ENCODE results near the gene SH3BP1.

The SH3BP1 gene

GRCh38 chr22:37674951-37675929 lies 35.8 kb downstream of the SH3BP1 start, which contains the start of gene LGALS1:
LGALS1 (plus strand) TSS chr22:37675636; CDS start chr22:37675703, 67 bp downstream.
- ChIA-PET CTCF (interaction anchor here (0.6 to 21.9 kb wide), 6 partner anchors 5 to 68 kb away, joined by 3 to 315 read pairs (median 156); partner anchors contain the start of genes LGALS1, NOL12, PDXP and SH3BP1), POLR2A (interaction anchor here (0.5 to 4.4 kb wide), 7 partner anchors 7 to 1413 kb away, joined by 3 to 39 read pairs (median 6); partner anchors contain the start of genes GGA1 and PDXP)
- peak; percentile 87 for DNase-seq (ENCODE audit: extremely low spot score)
- TF ChIP-seq, protein P1, sequence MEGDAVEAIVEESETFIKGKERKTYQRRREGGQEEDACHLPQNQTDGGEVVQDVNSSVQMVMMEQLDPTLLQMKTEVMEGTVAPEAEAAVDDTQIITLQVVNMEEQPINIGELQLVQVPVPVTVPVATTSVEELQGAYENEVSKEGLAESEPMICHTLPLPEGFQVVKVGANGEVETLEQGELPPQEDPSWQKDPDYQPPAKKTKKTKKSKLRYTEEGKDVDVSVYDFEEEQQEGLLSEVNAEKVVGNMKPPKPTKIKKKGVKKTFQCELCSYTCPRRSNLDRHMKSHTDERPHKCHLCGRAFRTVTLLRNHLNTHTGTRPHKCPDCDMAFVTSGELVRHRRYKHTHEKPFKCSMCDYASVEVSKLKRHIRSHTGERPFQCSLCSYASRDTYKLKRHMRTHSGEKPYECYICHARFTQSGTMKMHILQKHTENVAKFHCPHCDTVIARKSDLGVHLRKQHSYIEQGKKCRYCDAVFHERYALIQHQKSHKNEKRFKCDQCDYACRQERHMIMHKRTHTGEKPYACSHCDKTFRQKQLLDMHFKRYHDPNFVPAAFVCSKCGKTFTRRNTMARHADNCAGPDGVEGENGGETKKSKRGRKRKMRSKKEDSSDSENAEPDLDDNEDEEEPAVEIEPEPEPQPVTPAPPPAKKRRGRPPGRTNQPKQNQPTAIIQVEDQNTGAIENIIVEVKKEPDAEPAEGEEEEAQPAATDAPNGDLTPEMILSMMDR (IDR thresholded peaks at IDR 0.05; ENCODE audit: control extremely low read depth, extremely low read depth, low read depth, missing control alignments), result no peak

DNA sequence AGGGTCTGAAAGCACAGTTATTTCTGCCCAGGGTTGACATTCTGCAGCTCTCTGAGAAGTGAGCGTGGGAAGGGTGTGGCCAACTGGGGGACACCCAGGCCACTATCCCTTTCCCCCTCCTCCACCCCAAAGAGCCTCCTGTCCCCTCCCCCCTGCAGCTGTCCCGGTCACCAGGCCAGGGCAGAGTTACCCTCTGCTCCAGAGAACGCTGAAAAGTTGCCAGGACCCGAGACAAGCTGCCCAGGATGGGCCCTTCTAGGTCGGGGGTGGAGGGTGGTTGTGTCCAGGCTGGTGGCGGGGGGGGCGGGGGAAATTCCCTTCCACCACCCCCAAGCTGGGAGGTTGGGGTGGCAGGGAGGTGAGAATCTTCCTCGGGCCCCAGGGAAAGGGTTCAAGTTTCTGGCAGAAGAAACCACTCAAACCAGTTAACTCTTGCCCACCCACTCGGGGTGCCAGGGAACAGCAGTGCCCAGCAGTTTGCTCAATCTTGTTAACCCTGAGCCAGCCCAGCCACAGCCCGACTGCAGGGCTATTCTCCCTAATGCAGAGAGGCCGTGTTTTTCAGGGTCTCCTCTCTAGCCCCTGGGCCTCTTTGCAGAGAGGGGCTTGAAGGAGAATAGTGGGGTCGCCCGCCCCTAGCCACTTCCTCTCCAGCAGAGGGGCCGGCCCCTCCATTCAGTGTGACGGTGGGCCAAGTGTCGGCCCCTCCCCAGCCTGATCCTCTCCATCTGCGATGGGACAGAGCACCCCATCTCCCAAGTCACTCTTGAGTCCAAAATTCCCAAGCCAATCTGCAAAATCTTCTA lies 36.7 kb downstream of the SH3BP1 start:
- ChIA-PET CTCF (interaction anchor here (0.6 to 21.9 kb wide), 6 partner anchors 4 to 69 kb away, joined by 3 to 315 read pairs (median 156); partner anchors contain the start of genes LGALS1, NOL12, PDXP and SH3BP1), POLR2A (interaction anchor here (0.9 to 4.4 kb wide), 5 partner anchors 8 to 68 kb away, joined by 6 to 39 read pairs (median 7); partner anchors contain the start of genes GGA1 and PDXP)
- TF ChIP-seq, protein P1 (IDR thresholded peaks at IDR 0.05; ENCODE audit: control extremely low read depth, extremely low read depth, low read depth, missing control alignments), result no peak
- DNase-seq (ENCODE audit: extremely low spot score), result peak; percentile 39

DNA sequence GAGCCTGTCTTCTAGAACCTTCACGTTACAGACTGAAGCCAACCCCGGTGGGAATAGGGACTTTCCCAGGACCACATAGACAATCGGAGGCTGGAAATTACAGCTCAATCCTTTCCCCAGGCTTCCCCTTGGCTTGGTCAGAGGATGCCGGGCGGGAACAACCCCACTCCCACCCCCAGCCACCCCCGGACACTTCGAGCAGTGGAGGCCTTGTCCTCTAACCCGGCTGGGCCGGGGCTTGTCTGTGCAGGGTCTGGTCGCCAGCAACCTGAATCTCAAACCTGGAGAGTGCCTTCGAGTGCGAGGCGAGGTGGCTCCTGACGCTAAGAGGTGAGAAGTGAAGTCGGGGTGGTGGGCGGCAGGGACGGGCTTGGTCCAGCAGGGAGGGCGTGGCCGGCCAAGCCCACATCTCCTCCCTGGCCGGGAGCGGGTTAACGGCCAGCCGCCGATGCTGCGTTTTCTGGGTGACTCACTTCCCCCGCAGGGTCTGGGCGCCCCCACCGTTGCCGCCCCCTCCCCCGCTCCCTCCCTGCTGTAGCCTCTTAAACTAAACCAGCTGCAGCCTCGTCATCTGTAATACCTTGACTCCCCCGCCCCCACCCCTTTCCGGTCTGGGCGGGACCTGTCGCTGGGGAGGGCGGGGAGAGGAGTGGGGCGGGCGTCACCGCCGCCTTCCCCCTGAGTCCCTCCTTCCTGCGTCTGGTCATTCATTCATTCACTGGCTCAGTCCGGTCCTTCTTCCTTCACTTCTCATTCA lies 37.4 kb downstream of the SH3BP1 start:
- ChIA-PET CTCF (interaction anchor here (1.1 to 21.9 kb wide), 6 partner anchors 3 to 52 kb away, joined by 3 to 315 read pairs (median 156); partner anchors contain the start of genes LGALS1, NOL12, PDXP and SH3BP1), POLR2A (interaction anchor here (0.6 to 4.4 kb wide), 6 partner anchors 11 to 658 kb away, joined by 6 to 39 read pairs (median 6); partner anchors contain the start of genes GGA1 and PDXP)
- peak; percentile 89 for DNase-seq (ENCODE audit: extremely low spot score)
- TF ChIP-seq, protein P1 (IDR thresholded peaks at IDR 0.05; ENCODE audit: control extremely low read depth, extremely low read depth, low read depth, missing control alignments), result no peak

GRCh38 chr22:37677493-37677974 lies 38.1 kb downstream of the SH3BP1 start:
- POLR2A ChIA-PET, result interaction anchor here (0.6 to 4.4 kb wide), 5 partner anchors 10 to 657 kb away, joined by 6 to 39 read pairs (median 7); partner anchors contain the start of genes GGA1 and PDXP
- TF ChIP-seq, protein P1 (IDR thresholded peaks at IDR 0.05; ENCODE audit: control extremely low read depth, extremely low read depth, low read depth, missing control alignments), result no peak

GRCh38 chr22:37678372-37678771 lies 38.9 kb downstream of the SH3BP1 start:
- DNase-seq (ENCODE audit: extremely low spot score), result no peak
- CTCF ChIA-PET, result interaction anchor here (1.1 to 21.1 kb wide), 4 partner anchors 13 to 53 kb away, joined by 3 to 315 read pairs (median 156); partner anchors contain the start of genes LGALS1, PDXP and SH3BP1
- POLR2A ChIA-PET, result interaction anchor here (0.7 to 4.4 kb wide), 2 partner anchors 19 to 46 kb away, joined by 6 to 39 read pairs; partner anchors contain the start of gene PDXP
- TF ChIP-seq, protein P1 (IDR thresholded peaks at IDR 0.05; ENCODE audit: control extremely low read depth, extremely low read depth, low read depth, missing control alignments), result no peak

More at GRCh38 chr22:37677493-37677974, 38.1 kb downstream of the SH3BP1 start:
- DNase-seq (ENCODE audit: extremely low spot score), result no peak
- CTCF ChIA-PET, result interaction anchor here (1.1 to 21.1 kb wide), 4 partner anchors 12 to 52 kb away, joined by 3 to 315 read pairs (median 156); partner anchors contain the start of genes LGALS1, PDXP and SH3BP1
